IPS-18c (cell line): Measurements from ENCODE around the gene GTF3C4.

Experiments used
- H3K4me3 ChIP-seq: 2 replicates; pipeline ENCODE4 v1.7.0; 2013; ENCODE audit warnings: low read depth, mild to moderate bottlenecking, low read length, moderate library complexity; ENCODE audit not compliant: insufficient read depth
- H3K9me3 ChIP-seq: one replicate; pipeline ENCODE4 v1.6.1; 2013; ENCODE audit warnings: mild to moderate bottlenecking, low read length, moderate library complexity; ENCODE audit not compliant: control insufficient read depth, insufficient read depth

The GTF3C4 gene

DNA sequence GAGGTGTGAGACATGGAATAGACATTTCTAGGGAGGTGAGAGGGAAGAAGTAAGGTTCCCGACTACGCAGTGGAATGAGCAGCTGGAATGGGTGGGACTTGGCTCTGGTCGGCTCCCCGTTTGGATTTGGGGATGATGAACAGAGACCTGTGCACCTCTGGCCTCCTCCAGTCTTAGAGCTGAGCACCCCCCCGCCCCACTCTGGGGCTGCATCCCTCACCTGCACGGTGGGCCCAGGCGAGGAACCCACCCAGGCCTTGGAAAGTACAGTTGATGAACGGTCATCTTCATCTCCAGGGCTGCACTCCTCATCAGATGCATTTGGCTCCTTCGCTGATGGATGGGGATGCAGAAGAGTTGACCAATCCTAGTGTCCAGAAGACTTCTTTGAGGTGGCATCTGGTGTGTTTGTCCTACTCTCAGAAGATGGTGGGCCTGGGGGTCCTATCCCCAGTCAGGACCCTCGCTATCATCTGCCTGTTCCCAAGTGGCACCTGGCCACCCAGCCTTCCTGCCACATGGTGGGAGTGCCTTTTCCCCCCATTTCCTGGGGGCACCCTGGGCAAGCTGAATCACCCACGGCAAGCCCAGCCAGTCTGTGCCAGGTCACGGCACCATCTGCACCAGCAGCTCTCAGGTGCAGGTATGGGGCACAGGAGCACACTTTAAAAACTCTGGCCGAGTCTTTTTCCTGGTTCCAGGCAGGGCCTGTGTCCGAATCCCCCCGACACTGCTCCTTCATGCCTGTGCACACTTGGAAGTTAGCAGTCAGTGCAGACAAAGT lies 70.5 kb downstream of the GTF3C4 start:
- no peaks in the 10 kb centered on the region for H3K9me3 ChIP-seq
- H3K4me3 ChIP-seq = no peak overlapping the region

GRCh38 chr9:132742821-132743311 lies 72.6 kb downstream of the GTF3C4 start:
- Histone ChIP-seq H3K4me3 (no peak overlapping the region), H3K9me3 (no peaks in the 10 kb centered on the region)

- no peak overlapping the region; the same call in 1 of the 2 replicates for H3K4me3 ChIP-seq
Observed at GRCh38 chr9:132743931-132744479, 73.7 kb downstream of the GTF3C4 start.

More at GRCh38 chr9:132743931-132744479, 73.7 kb downstream of the GTF3C4 start:
- H3K9me3 ChIP-seq = no peaks in the 10 kb centered on the region
